ENCODE results near the gene SLC22A1. TPM values are rescaled to one million over a fixed set of nuclear protein-coding genes. Genes with fewer than 3 reads are reported as not detected.

Gene SLC22A1
- total and polyA plus RNA-seq, 2 donors (not counting 3 experiments of a cell fraction or from before 2014, with no cell fraction given): 0.04 TPM; not detected in 1

DNA sequence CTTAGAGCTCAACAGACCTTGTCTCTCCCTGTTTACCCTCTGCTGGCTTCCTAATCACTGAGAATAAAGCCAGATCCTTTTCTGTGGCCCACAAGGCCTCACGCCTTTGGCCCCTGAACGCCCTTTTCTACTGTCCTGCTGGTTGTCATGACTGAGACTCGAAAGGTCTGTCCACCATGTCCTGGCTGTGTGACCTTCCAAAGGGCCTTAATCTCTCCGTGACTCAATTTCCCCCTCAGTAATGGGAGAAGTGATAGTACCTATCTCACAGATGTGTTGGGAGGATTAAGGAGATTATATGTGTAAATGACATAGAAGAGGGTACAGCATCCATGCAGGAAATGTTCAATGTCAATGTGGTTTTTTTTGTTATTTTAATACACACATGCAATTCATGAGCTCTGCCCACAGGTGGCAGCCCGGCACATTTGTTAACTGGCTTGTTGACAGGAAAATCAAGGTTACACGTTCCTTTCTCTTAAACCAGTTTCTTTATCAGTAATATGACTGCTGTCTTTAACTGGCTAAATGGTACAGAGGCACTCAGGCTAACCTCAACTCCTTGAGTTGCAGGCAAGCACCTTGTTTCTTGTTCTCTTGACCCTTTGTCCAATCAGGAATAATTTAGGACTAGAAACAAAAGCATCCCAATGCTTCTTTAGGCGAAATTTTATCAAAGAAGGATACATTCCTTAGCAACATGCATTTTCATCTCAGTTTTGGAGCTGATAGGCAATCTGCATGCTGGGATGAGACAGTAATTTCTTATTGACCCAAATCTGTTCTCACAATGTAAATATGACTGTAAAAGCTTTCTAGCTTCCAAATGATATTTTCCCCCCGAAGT lies 16.6 kb downstream of the SLC22A1 start:
- TF ChIP-seq EZH2 (IDR thresholded peaks at IDR 0.05; ENCODE audit: borderline replicate concordance, low read depth, low read length, severe bottlenecking): no peak
- TF ChIP-seq, protein P1, sequence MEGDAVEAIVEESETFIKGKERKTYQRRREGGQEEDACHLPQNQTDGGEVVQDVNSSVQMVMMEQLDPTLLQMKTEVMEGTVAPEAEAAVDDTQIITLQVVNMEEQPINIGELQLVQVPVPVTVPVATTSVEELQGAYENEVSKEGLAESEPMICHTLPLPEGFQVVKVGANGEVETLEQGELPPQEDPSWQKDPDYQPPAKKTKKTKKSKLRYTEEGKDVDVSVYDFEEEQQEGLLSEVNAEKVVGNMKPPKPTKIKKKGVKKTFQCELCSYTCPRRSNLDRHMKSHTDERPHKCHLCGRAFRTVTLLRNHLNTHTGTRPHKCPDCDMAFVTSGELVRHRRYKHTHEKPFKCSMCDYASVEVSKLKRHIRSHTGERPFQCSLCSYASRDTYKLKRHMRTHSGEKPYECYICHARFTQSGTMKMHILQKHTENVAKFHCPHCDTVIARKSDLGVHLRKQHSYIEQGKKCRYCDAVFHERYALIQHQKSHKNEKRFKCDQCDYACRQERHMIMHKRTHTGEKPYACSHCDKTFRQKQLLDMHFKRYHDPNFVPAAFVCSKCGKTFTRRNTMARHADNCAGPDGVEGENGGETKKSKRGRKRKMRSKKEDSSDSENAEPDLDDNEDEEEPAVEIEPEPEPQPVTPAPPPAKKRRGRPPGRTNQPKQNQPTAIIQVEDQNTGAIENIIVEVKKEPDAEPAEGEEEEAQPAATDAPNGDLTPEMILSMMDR (IDR thresholded peaks at IDR 0.05; ENCODE audit: extremely low read depth in 1 of 2, insufficient read depth in 1 of 2, low read depth in 1 of 2, low read length in 2 of 2): peak; percentile 49 to 59
- no peak for TF ChIP-seq MYC (IDR thresholded peaks at IDR 0.05; ENCODE audit: low read depth, low read length)
- POLR2A ChIA-PET: no interaction called here

More for the DNA sequence above, 16.6 kb downstream of the SLC22A1 start:
- BruUV-seq (replicated peaks): no TSS peak
- Histone ChIP-seq H3K27me3 (ENCODE audit: control insufficient read depth in 2 of 2, insufficient read depth in 2 of 2, low read length in 2 of 2) (no peaks in the 10 kb centered on the region), H3K36me3 (ENCODE audit: control insufficient read depth in 2 of 2, extremely low read depth in 1 of 2, insufficient read depth in 2 of 2, low read length in 2 of 2) (no peaks in the 10 kb centered on the region), H3K4me2 (ENCODE audit: insufficient read depth, low read length) (no peak overlapping the region), H3K9ac (replicated peaks; ENCODE audit: extremely low read depth, insufficient read depth, low read length) (no peak overlapping the region), H2AFZ (ENCODE audit: low read depth, low read length) (no peak overlapping the region), H3K79me2 (ENCODE audit: control insufficient read depth, insufficient read depth, low read length) (no peaks in the 10 kb centered on the region), H3K9me1 (replicated peaks; ENCODE audit: control insufficient read depth, extremely low read depth, insufficient read depth, low read length) (no peaks in the 10 kb centered on the region), H3K9me3 (replicated peaks; ENCODE audit: control insufficient read depth, insufficient read depth, low read length) (no peaks in the 10 kb centered on the region), H3K4me1 (ENCODE audit: control insufficient read depth, extremely low read depth, insufficient read depth, low read length) (no peaks in the 10 kb centered on the region), H3K4me3 (replicated peaks in 1 of 3; ENCODE audit: insufficient read depth in 1 of 3, low read depth in 1 of 3, low read length in 3 of 3) (no peak overlapping the region), H4K20me1 (replicated peaks; ENCODE audit: control insufficient read depth, extremely low read depth, insufficient read depth, low read length) (no peaks in the 10 kb centered on the region), H3K27ac (ENCODE audit: insufficient read depth, low read depth, low read length) (no peak overlapping the region)
- DNase-seq (ENCODE audit: low read depth, low spot score): peak; percentile 56
- dilution Hi-C loops (cut with MboI; ENCODE audit: extremely low pct_ligation_motif_present, low sequenced_read_pairs) (no loop called here), intact Hi-C loops (cut with micrococcal nuclease) (loop anchor here (1.0 to 5.0 kb wide), 3 partner anchors 318 to 1234 kb away; no protein-coding TSS in a partner anchor)
- FAIRE-seq: peak; percentile 43
- CTCF ChIA-PET: interaction anchor here (0.6 to 2.2 kb wide), 13 partner anchors 9 to 395 kb away, joined by 3 to 29 read pairs (median 4); no protein-coding TSS in a partner anchor

All from endothelial cell of umbilical vein (primary cell).